H1 (cell line): ENCODE results near the gene PCDHA13. TPM values are rescaled to one million over a fixed set of nuclear protein-coding genes. Genes with fewer than 3 reads are reported as not detected.

Experiments used
- CBX8 ChIP-seq: fragments of 300-800, 300-1000 bp; sonication (generic); IDR thresholded peaks from 2 replicates; pipeline ENCODE4 v1.7.1; 2016; ENCODE audit warnings: low read depth, low read length, borderline replicate concordance
- GTF2F1 ChIP-seq: IDR thresholded peaks from 2 replicates; pipeline ENCODE4 v1.6.1; 2012; ENCODE audit warnings: low read depth, low read length, improper control_type of control experiment, borderline replicate concordance
- HDAC6 ChIP-seq: IDR thresholded peaks from one replicate; pipeline ENCODE4 v1.7.1; 2012; ENCODE audit warnings: low read depth, mild to moderate bottlenecking, inconsistent platforms, low read length, moderate library complexity
- KDM4A ChIP-seq: IDR thresholded peaks from one replicate; pipeline ENCODE4 v1.7.1; 2012; ENCODE audit warnings: low read depth, mild to moderate bottlenecking, moderate library complexity, low read length, inconsistent platforms; ENCODE audit not compliant: severe bottlenecking
- PHF8 ChIP-seq: fragments of 200-600 bp; sonication (generic); conservative IDR thresholded peaks from 2 replicates; pipeline ENCODE4 v1.7.1; 2012; ENCODE audit warnings: low read depth, mild to moderate bottlenecking, inconsistent platforms, low read length, moderate library complexity
- RAD21 ChIP-seq, 2 experiments: IDR thresholded peaks in 1 of 2; conservative IDR thresholded peaks in 1 of 2; 2 replicates each; pipeline ENCODE4 v1.6.1; 2011; ENCODE audit warnings: low read depth in 2 of 2, low read length in 2 of 2, improper control_type of control experiment in 1 of 2, inconsistent platforms in 1 of 2, mild to moderate bottlenecking in 1 of 2, moderate library complexity in 1 of 2
- SP4 ChIP-seq: IDR thresholded peaks from 2 replicates; pipeline ENCODE4 v1.6.1; 2012; ENCODE audit warnings: low read length, inconsistent platforms
- polyA plus RNA-seq, 7 experiments: library from polyadenylated mRNA; depleted of rRNA in 3 of 7; stranded (reverse) in 5 of 7; unstranded in 2 of 7; fragments of >200 nt in 5 of 7; fragments of 200-250 nt in 2 of 7; gene quantifications; 1 replicate in 5 of 7; 2 replicates in 1 of 7; 4 replicates in 1 of 7; pipeline versions ENCODE4 v1.2.1 to v1.2.3, GENCODE V29; 2011 to 2013; ENCODE audit warnings: missing spikeins in 2 of 7, mixed read lengths in 2 of 7
- total RNA-seq: library from RNA; stranded (reverse); fragmentation: NEBNext Ultra II Directional; extraction: Animal tissue kit (Norgen Biotek cat#: 25700); gene quantifications from 2 replicates; pipeline ENCODE4 v1.2.1, GENCODE V29; 2021
- TF ChIP-seq, protein P1 (sequence below): fragments of 300-600 bp; sonication (generic); IDR thresholded peaks from 2 replicates; pipeline ENCODE4 v1.7.1; 2012; ENCODE audit warnings: low read length, moderate library complexity, mild to moderate bottlenecking, inconsistent platforms; ENCODE audit not compliant: insufficient replicate concordance
- TF ChIP-seq, protein P2 (sequence below): IDR thresholded peaks from 2 replicates; pipeline ENCODE4 v1.6.1; 2012; ENCODE audit warnings: inconsistent platforms

Gene PCDHA13
- total and polyA plus RNA-seq, 2 of the 8 experiments (the other 6 are each of a cell fraction or from before 2014, with no cell fraction given) = 1.2 to 1.3 TPM

DNA sequence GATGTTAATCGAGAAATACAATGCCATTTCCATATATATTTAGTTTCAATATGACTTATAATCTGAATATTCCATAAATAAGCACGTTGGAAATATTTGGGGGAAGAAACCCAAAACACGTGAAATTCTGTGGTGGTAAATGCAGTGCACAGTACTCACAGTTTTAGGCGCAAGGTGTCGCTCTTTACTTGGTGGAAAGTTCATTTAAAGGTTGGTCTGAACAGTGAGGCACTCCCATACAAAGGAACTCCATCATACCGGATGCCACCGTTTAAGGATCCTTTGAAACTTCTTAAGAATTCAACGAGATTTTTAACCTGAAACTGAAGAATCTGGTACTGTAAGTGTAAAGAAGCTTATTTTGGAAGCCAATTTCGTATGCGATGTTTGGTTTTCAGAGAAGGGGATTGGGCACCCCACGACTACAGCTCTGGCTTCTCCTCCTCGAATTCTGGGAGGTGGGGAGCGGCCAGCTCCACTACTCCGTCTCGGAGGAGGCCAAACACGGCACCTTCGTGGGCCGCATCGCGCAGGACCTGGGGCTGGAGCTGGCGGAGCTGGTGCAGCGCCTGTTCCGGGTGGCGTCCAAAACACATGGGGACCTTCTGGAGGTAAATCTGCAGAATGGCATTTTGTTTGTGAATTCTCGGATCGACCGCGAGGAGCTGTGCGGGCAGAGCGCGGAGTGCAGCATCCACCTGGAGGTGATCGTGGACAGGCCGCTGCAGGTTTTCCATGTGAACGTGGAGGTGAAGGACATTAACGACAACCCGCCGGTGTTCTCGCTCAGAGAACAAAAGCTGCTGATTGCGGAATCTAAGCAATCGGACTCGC, 13.0 kb upstream of the PCDHA13 start, which contains the start of gene PCDHA11 (continued):
- TF ChIP-seq, protein P1, sequence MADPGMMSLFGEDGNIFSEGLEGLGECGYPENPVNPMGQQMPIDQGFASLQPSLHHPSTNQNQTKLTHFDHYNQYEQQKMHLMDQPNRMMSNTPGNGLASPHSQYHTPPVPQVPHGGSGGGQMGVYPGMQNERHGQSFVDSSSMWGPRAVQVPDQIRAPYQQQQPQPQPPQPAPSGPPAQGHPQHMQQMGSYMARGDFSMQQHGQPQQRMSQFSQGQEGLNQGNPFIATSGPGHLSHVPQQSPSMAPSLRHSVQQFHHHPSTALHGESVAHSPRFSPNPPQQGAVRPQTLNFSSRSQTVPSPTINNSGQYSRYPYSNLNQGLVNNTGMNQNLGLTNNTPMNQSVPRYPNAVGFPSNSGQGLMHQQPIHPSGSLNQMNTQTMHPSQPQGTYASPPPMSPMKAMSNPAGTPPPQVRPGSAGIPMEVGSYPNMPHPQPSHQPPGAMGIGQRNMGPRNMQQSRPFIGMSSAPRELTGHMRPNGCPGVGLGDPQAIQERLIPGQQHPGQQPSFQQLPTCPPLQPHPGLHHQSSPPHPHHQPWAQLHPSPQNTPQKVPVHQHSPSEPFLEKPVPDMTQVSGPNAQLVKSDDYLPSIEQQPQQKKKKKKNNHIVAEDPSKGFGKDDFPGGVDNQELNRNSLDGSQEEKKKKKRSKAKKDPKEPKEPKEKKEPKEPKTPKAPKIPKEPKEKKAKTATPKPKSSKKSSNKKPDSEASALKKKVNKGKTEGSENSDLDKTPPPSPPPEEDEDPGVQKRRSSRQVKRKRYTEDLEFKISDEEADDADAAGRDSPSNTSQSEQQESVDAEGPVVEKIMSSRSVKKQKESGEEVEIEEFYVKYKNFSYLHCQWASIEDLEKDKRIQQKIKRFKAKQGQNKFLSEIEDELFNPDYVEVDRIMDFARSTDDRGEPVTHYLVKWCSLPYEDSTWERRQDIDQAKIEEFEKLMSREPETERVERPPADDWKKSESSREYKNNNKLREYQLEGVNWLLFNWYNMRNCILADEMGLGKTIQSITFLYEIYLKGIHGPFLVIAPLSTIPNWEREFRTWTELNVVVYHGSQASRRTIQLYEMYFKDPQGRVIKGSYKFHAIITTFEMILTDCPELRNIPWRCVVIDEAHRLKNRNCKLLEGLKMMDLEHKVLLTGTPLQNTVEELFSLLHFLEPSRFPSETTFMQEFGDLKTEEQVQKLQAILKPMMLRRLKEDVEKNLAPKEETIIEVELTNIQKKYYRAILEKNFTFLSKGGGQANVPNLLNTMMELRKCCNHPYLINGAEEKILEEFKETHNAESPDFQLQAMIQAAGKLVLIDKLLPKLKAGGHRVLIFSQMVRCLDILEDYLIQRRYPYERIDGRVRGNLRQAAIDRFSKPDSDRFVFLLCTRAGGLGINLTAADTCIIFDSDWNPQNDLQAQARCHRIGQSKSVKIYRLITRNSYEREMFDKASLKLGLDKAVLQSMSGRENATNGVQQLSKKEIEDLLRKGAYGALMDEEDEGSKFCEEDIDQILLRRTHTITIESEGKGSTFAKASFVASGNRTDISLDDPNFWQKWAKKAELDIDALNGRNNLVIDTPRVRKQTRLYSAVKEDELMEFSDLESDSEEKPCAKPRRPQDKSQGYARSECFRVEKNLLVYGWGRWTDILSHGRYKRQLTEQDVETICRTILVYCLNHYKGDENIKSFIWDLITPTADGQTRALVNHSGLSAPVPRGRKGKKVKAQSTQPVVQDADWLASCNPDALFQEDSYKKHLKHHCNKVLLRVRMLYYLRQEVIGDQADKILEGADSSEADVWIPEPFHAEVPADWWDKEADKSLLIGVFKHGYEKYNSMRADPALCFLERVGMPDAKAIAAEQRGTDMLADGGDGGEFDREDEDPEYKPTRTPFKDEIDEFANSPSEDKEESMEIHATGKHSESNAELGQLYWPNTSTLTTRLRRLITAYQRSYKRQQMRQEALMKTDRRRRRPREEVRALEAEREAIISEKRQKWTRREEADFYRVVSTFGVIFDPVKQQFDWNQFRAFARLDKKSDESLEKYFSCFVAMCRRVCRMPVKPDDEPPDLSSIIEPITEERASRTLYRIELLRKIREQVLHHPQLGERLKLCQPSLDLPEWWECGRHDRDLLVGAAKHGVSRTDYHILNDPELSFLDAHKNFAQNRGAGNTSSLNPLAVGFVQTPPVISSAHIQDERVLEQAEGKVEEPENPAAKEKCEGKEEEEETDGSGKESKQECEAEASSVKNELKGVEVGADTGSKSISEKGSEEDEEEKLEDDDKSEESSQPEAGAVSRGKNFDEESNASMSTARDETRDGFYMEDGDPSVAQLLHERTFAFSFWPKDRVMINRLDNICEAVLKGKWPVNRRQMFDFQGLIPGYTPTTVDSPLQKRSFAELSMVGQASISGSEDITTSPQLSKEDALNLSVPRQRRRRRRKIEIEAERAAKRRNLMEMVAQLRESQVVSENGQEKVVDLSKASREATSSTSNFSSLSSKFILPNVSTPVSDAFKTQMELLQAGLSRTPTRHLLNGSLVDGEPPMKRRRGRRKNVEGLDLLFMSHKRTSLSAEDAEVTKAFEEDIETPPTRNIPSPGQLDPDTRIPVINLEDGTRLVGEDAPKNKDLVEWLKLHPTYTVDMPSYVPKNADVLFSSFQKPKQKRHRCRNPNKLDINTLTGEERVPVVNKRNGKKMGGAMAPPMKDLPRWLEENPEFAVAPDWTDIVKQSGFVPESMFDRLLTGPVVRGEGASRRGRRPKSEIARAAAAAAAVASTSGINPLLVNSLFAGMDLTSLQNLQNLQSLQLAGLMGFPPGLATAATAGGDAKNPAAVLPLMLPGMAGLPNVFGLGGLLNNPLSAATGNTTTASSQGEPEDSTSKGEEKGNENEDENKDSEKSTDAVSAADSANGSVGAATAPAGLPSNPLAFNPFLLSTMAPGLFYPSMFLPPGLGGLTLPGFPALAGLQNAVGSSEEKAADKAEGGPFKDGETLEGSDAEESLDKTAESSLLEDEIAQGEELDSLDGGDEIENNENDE = no peak
- TF ChIP-seq SP4 = no peak
- no peak for TF ChIP-seq GTF2F1
- no peak for TF ChIP-seq CBX8
- TF ChIP-seq, protein P2, sequence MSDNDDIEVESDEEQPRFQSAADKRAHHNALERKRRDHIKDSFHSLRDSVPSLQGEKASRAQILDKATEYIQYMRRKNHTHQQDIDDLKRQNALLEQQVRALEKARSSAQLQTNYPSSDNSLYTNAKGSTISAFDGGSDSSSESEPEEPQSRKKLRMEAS = peak; percentile 31; the same call in 1 of the 2 replicates
- 0 out of 2 replicates have a peak, but pooled peaks have one; percentile 33 for TF ChIP-seq PHF8
- TF ChIP-seq KDM4A = peak; percentile 45
- peak; percentile 64 to 72 for TF ChIP-seq RAD21 (IDR thresholded peaks at IDR 0.05 in 1 of 2, conservative IDR thresholded peaks at IDR 0.05 in 1 of 2; ENCODE audit: low read depth in 2 of 2, low read length in 2 of 2)
- TF ChIP-seq HDAC6 = no peak
